K562 (cell line): Measurements from ENCODE around the gene CADM2. TPM values are rescaled to one million over a fixed set of nuclear protein-coding genes. Genes with fewer than 3 reads are reported as not detected.

Source experiments
- ATAC-seq: fragments of 200-7000 bp; cut with Tn5 transposase; 3 replicates; pipeline ENCODE4 v1.9.1; 2020; ENCODE audit warnings: moderate library complexity
- BruUV-seq: library from RNA; stranded (reverse); fragments of 400-500 nt; replicated peaks from 2 replicates; lab custom pipeline; 2021; lab: Mats Ljungman, UMichigan
- CTCF ChIA-PET: fragments of 300-600 bp; formaldehyde crosslinking; extraction: SDS; loops from one replicate; lab custom pipeline; 2021; ENCODE audit warnings: low intra/inter-chr PET ratio; lab: Yijun Ruan, JAX
- POLR2A ChIA-PET: fragments of 300-600, 350-650 bp; sonication (Branson Sonifier 250); formaldehyde crosslinking; extraction: SDS; loops from one replicate; lab custom pipeline; 2021; ENCODE audit warnings: antibody characterized with exemption, inconsistent platforms; lab: Yijun Ruan, JAX
- DNase-seq, 4 experiments: peaks; one replicate each; pipeline versions ENCODE4 v3.0.0 to v3.0.0-alpha.2; 2011 to 2018; ENCODE audit warnings: low spot score in 3 of 4, mixed read lengths in 3 of 4; ENCODE audit errors: extremely low read depth in 1 of 4
- FAIRE-seq: peaks from 2 replicates; lab custom pipeline; 2011; peaks lifted over from hg19 to GRCh38; lab: Jason Lieb, UNC
- H2AFZ ChIP-seq: 2 replicates; pipeline ENCODE4 v1.6.0; 2011; ENCODE audit warnings: low read depth, low read length, control low read depth, inconsistent platforms
- H3K27ac ChIP-seq: fragments of 200-600 bp; 3 replicates; pipeline ENCODE4 v1.8.0; 2011; ENCODE audit warnings: low read depth, mild to moderate bottlenecking, control low read depth, inconsistent platforms, low read length, moderate library complexity, mixed read lengths; ENCODE audit errors: extremely low read depth
- H3K27me3 ChIP-seq, 2 experiments: fragments of 300-600 bp in 1 of 2; 2 replicates in 1 of 2; 3 replicates in 1 of 2; pipeline versions ENCODE4 v1.6.0 to v1.8.0; 2011; ENCODE audit warnings: inconsistent platforms in 2 of 2, low read length in 2 of 2, mild to moderate bottlenecking in 1 of 2, mixed read lengths in 1 of 2, moderate library complexity in 1 of 2; ENCODE audit not compliant: control insufficient read depth in 2 of 2, insufficient read depth in 2 of 2
- H3K36me3 ChIP-seq: fragments of 300-600 bp; 3 replicates; pipeline ENCODE4 v1.8.0; 2011; ENCODE audit warnings: mild to moderate bottlenecking, low read length, inconsistent platforms; ENCODE audit not compliant: control insufficient read depth, insufficient read depth
- H3K4me1 ChIP-seq, 2 experiments: fragments of 200-600 bp in 1 of 2; replicated peaks in 1 of 2; 2 replicates in 1 of 2; 3 replicates in 1 of 2; pipeline versions ENCODE4 v1.5.1 to v1.8.0; 2011; ENCODE audit warnings: inconsistent platforms in 2 of 2, low read length in 2 of 2, mild to moderate bottlenecking in 1 of 2, mixed read lengths in 1 of 2, moderate library complexity in 1 of 2; ENCODE audit not compliant: control insufficient read depth in 2 of 2, insufficient read depth in 2 of 2
- H3K4me2 ChIP-seq: 2 replicates; pipeline ENCODE4 v1.6.1; 2011; ENCODE audit warnings: low read length, control low read depth, inconsistent platforms, mixed read lengths; ENCODE audit not compliant: insufficient read depth
- H3K4me3 ChIP-seq: fragments of 200-600 bp; sonication (generic), shearing (Covaris generic); 2 replicates; pipeline ENCODE4 v1.5.1; 2016; ENCODE audit warnings: control low read depth, inconsistent platforms
- H3K79me2 ChIP-seq: fragments of 200-600 bp; 3 replicates; pipeline ENCODE4 v1.8.0; 2011; ENCODE audit warnings: low read length, inconsistent platforms; ENCODE audit not compliant: control insufficient read depth, insufficient read depth
- H3K9ac ChIP-seq, 2 experiments: 2 replicates each; pipeline versions ENCODE4 v1.6.0 to v1.6.1; 2011; ENCODE audit warnings: low read depth in 2 of 2, low read length in 2 of 2, control low read depth in 1 of 2, inconsistent platforms in 1 of 2, mild to moderate bottlenecking in 1 of 2, mixed read lengths in 1 of 2; ENCODE audit not compliant: insufficient read depth in 1 of 2
- H3K9me1 ChIP-seq: one replicate; pipeline ENCODE4 v1.6.0; 2011; ENCODE audit warnings: inconsistent platforms, mild to moderate bottlenecking, low read length, moderate library complexity; ENCODE audit not compliant: control insufficient read depth, insufficient read depth
- H3K9me3 ChIP-seq: replicated peaks from 2 replicates; pipeline ENCODE4 v1.5.1; 2011; ENCODE audit warnings: low read depth, low read length, inconsistent platforms; ENCODE audit not compliant: control insufficient read depth, insufficient read depth
- H4K20me1 ChIP-seq: replicated peaks from 2 replicates; pipeline ENCODE4 v1.6.1; 2011; ENCODE audit warnings: low read length, inconsistent platforms, mixed read lengths; ENCODE audit not compliant: control insufficient read depth, insufficient read depth
- EGR1 ChIP-seq: fragments of 450-650 bp; conservative IDR thresholded peaks from 2 replicates; pipeline ENCODE4 v1.6.1; 2017; ENCODE audit warnings: mild to moderate bottlenecking
- ETV6 ChIP-seq, 3 experiments: fragments of 150-350 bp in 1 of 3; sonication (generic) in 1 of 3; formaldehyde crosslinking in 1 of 3; IDR thresholded peaks; 2 replicates each; pipeline versions ENCODE4 v1.6.1 to v1.8.0; 2014 to 2022; ENCODE audit warnings: borderline replicate concordance in 2 of 3, low read depth in 2 of 3, antibody characterized with exemption in 1 of 3, low read length in 1 of 3, mild to moderate bottlenecking in 1 of 3, missing genetic modification reagents in 1 of 3
- GATA2 ChIP-seq: sonication (generic); formaldehyde crosslinking; IDR thresholded peaks from 2 replicates; pipeline ENCODE4 v1.4.0; 2020; ENCODE audit warnings: mild to moderate bottlenecking, missing genetic modification reagents
- MTA3 ChIP-seq: fragments of 450-650 bp; formaldehyde crosslinking; IDR thresholded peaks from 2 replicates; pipeline ENCODE4 v1.6.1; 2017; ENCODE audit warnings: mild to moderate bottlenecking, borderline replicate concordance
- SPI1 ChIP-seq: IDR thresholded peaks from 2 replicates; pipeline ENCODE4 v1.6.1; 2011; ENCODE audit warnings: low read depth, low read length, control low read depth, borderline replicate concordance
- ZFP36 ChIP-seq: fragments of 150-350 bp; IDR thresholded peaks from 2 replicates; pipeline ENCODE4 v1.6.1; 2018; ENCODE audit warnings: low read length, low read depth; ENCODE audit not compliant: partially characterized antibody
- ZNF23 ChIP-seq: fragments of 250-450 bp; sonication (Bioruptor Pico); IDR thresholded peaks from 2 replicates; pipeline ENCODE4 v1.4.0; 2020; ENCODE audit warnings: mild to moderate bottlenecking
- ZNF263 ChIP-seq: sonication (generic); formaldehyde crosslinking; IDR thresholded peaks from 2 replicates; pipeline ENCODE4 v1.8.0; 2022; ENCODE audit warnings: mild to moderate bottlenecking, missing genetic modification reagents, borderline replicate concordance
- WGBS: fragments of 100-300 bp; shearing (Covaris generic); methylation state at CpG from one replicate; pipeline ENCODE4 v1.1.6; 2016; ENCODE audit warnings: low coverage, mixed read lengths; ENCODE audit not compliant: insufficient coverage; ENCODE audit errors: missing lambda C conversion rate; 5-methylcytosine and 5-hydroxymethylcytosine counted together
- in situ Hi-C: fragments of 300-500 bp; cut with MboI; formaldehyde crosslinking; loops from 4 replicates; pipeline ENCODE4 v1.15.0; 2018; ENCODE audit warnings: inconsistent platforms, mixed read lengths
- intact Hi-C: fragments of 100-400 bp; cut with micrococcal nuclease; formaldehyde crosslinking; loops from 2 replicates; pipeline ENCODE4 v1.14.2; 2022
- polyA plus RNA-seq, 8 experiments: library from polyadenylated mRNA; depleted of rRNA in 4 of 8; stranded (reverse) in 5 of 8; unstranded in 3 of 8; fragments of >200 nt; fragmentation: Nextera tagmentation in 2 of 8; fragmentation: Illumina TruSeq in 1 of 8; extraction: Ambion mirVana in 2 of 8; extraction: Trizol in 1 of 8; gene quantifications; 2 replicates each; pipeline versions ENCODE4 v1.2.1 to v1.2.3, GENCODE V29; 2011 to 2014; ENCODE audit warnings: inconsistent platforms in 1 of 8, missing spikeins in 1 of 8
- total RNA-seq, 7 experiments: library from RNA; depleted of rRNA in 6 of 7; stranded (reverse); fragments of >200 nt in 6 of 7; fragmentation: Illumina TruSeq in 2 of 7; extraction: Trizol in 2 of 7; gene quantifications; 2 replicates each; pipeline versions ENCODE4 v1.2.1 to v1.2.3, GENCODE V29; 2011 to 2021; ENCODE audit warnings: low replicate concordance in 1 of 7

Gene CADM2
- total and polyA plus RNA-seq, 9 of the 15 experiments (the other 6 are each of a cell fraction or from before 2014, with no cell fraction given): 0.11 to 3.2 (median 0.95) TPM

- Histone ChIP-seq H3K27ac (no peak overlapping the region), H2AFZ (peak overlapping the region; percentile 63), H3K9me3 (no peaks in the 10 kb centered on the region), H3K36me3 (no peaks in the 10 kb centered on the region), H3K4me1 (no peaks in the 10 kb centered on the region; a peak in 1 of 5 replicates), H3K9me1 (no peaks in the 10 kb centered on the region), H3K27me3 (no peaks in the 10 kb centered on the region), H3K9ac (no peak overlapping the region), H3K4me2 (no peak overlapping the region), H3K4me3 (no peak overlapping the region), H3K79me2 (no peaks in the 10 kb centered on the region), H4K20me1 (no peaks in the 10 kb centered on the region)
- no TSS peak for BruUV-seq
- ChIA-PET POLR2A (interaction anchor here (1.5 kb wide), 1 partner anchor 17 kb away, joined by 3 read pairs; no protein-coding TSS in a partner anchor), CTCF (no interaction called here)
- in situ Hi-C loops: no loop called here
- intact Hi-C loops: no loop called here
- DNase-seq: no peak
- FAIRE-seq: no peak
- no peak for ATAC-seq
- TF ChIP-seq SPI1 (peak; percentile 74; the same call in 1 of the 2 replicates), EGR1 (peak; percentile 40), ETV6 (IDR thresholded peaks at IDR 0.05; ENCODE audit: borderline replicate concordance in 1 of 2, low read depth in 2 of 2, low read length in 1 of 2) (peak; percentile 44 to 69; a peak in 2 of 4 replicates), ETV6 (CRISPR knock-in tag; IDR thresholded peaks at IDR 0.05; ENCODE audit: borderline replicate concordance) (no peak), ZNF23 (CRISPR knock-in tag) (no peak), ZNF263 (peak; percentile 83), MTA3 (no peak), GATA2 (CRISPR knock-in tag) (no peak), ZFP36 (no peak)
- 84% methylated on average over 8 of the region's 9 CpGs for WGBS
These were observed 528.6 kb downstream of the CADM2 start for GRCh38 chr3:85487375-85487774.
